Thoracic aorta (tissue), 2 donors: ENCODE data around the gene RSU1. TPM values are rescaled to one million over a fixed set of nuclear protein-coding genes. Genes with fewer than 3 reads are reported as not detected.

Experiments
- ATAC-seq: fragments of 150-250 bp; one replicate; pipeline ENCODE4 v1.8.0; 2017; ENCODE audit warnings: low read depth; ENCODE audit not compliant: insufficient number of reproducible peaks, low FRiP score
- DNase-seq: peaks from one replicate; pipeline ENCODE4 v3.0.0-alpha.2; 2020; ENCODE audit warnings: low spot score
- H3K27ac ChIP-seq, 2 donors: fragments of 200-600 bp; sonication (generic); 1 replicate in 1 of 2; 2 replicates in 1 of 2; pipeline ENCODE4 v1.5.1; 2016; ENCODE audit warnings: mild to moderate bottlenecking in 2 of 2, moderate library complexity in 2 of 2
- H3K27me3 ChIP-seq: fragments of 200-600 bp; sonication (generic); replicated peaks from 2 replicates; pipeline ENCODE4 v1.6.0; 2016; ENCODE audit warnings: mild to moderate bottlenecking; ENCODE audit not compliant: insufficient read depth
- H3K36me3 ChIP-seq: fragments of 200-600 bp; sonication (generic); one replicate; pipeline ENCODE4 v1.5.1; 2016
- H3K4me1 ChIP-seq, 2 donors: fragments of 200-600 bp; sonication (generic); 1 replicate in 1 of 2; 2 replicates in 1 of 2; pipeline versions ENCODE4 v1.5.1 to v1.6.0; 2016; ENCODE audit warnings: low read depth in 2 of 2, mild to moderate bottlenecking in 1 of 2; ENCODE audit not compliant: control insufficient read depth in 1 of 2
- H3K4me3 ChIP-seq: fragments of 200-600 bp; sonication (generic); 2 replicates; pipeline ENCODE4 v1.5.1; 2016; ENCODE audit warnings: mild to moderate bottlenecking
- H3K9me3 ChIP-seq: fragments of 200-600 bp; sonication (generic); 2 replicates; pipeline ENCODE4 v1.5.1; 2016
- CTCF ChIP-seq: fragments of 200-600 bp; sonication (generic); IDR thresholded peaks from one replicate; pipeline ENCODE4 v1.5.1; 2019; ENCODE audit warnings: antibody characterized with exemption
- total RNA-seq, 2 donors: library from RNA; depleted of rRNA; stranded (reverse); fragments of >200 nt; gene quantifications; one replicate each; pipeline versions ENCODE4 v1.1.0 to v1.2.3, GENCODE V29; 2016

RSU1 gene
- total RNA-seq, 2 donors from 2014 or later: 88.0 to 122 TPM

- Histone ChIP-seq H3K9me3 (no peaks in the 10 kb centered on the region), H3K36me3 (peaks cover 21% of the 10 kb centered on the region), H3K4me1 (no peaks in the 10 kb centered on the region), H3K27ac (no peak overlapping the region), H3K27me3 (no peaks in the 10 kb centered on the region), H3K4me3 (no peak overlapping the region)
- no peak for DNase-seq
- no peak for ATAC-seq
- TF ChIP-seq CTCF: no peak
Observed at GRCh38 chr10:16750461-16750860, 66.8 kb downstream of the RSU1 start.

DNA sequence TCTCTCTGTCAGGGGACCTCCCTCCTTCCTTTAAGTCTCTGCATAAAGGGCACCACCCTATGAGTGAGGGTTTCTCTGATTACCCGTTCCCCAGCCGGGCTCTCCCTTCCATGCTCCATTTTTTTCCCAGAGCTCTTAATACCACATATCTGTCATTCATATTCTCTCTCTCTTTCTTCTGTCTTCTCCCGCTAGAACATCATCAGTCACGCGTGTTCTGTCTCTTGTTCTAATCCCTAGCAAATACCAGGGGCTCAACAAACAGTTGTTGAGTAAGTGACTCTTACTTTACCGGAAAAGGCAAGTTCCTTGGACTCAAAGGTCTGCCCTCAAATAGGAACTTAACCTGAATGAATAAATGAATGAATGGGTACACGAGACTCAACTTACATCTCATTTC lies 68.5 kb downstream of the RSU1 start:
- H3K27ac ChIP-seq: no peak overlapping the region
- no peaks in the 10 kb centered on the region for H3K9me3 ChIP-seq
- H3K27me3 ChIP-seq: no peaks in the 10 kb centered on the region
- ATAC-seq: no peak
- H3K4me1 ChIP-seq: no peaks in the 10 kb centered on the region
- no peak for TF ChIP-seq CTCF
- DNase-seq: no peak
- no peak overlapping the region for H3K4me3 ChIP-seq
- H3K36me3 ChIP-seq: peaks cover 21% of the 10 kb centered on the region

- no peaks in the 10 kb centered on the region for H3K9me3 ChIP-seq
- no peak overlapping the region for H3K27ac ChIP-seq
- no peak overlapping the region for H3K4me3 ChIP-seq
- H3K27me3 ChIP-seq: no peaks in the 10 kb centered on the region
- H3K4me1 ChIP-seq: no peaks in the 10 kb centered on the region
- TF ChIP-seq CTCF: no peak
- DNase-seq (no peak), ATAC-seq (no peak)
- peaks cover 12% of the 10 kb centered on the region for H3K36me3 ChIP-seq
Observed at GRCh38 chr10:16746856-16747255, 70.4 kb downstream of the RSU1 start.

GRCh38 chr10:16745061-16745460 lies 72.2 kb downstream of the RSU1 start:
- Histone ChIP-seq H3K27me3 (no peaks in the 10 kb centered on the region), H3K27ac (no peak overlapping the region), H3K36me3 (no peaks in the 10 kb centered on the region), H3K9me3 (no peaks in the 10 kb centered on the region), H3K4me3 (no peak overlapping the region), H3K4me1 (no peaks in the 10 kb centered on the region)
- ATAC-seq (no peak), DNase-seq (no peak)
- TF ChIP-seq CTCF: no peak

GRCh38 chr10:16742165-16742960 lies 74.9 kb downstream of the RSU1 start:
- Histone ChIP-seq H3K4me3 (no peak overlapping the region), H3K36me3 (peaks cover 4% of the 10 kb centered on the region), H3K9me3 (no peaks in the 10 kb centered on the region), H3K4me1 (no peaks in the 10 kb centered on the region), H3K27ac (no peak overlapping the region), H3K27me3 (no peaks in the 10 kb centered on the region)
- no peak for TF ChIP-seq CTCF
- DNase-seq (no peak), ATAC-seq (no peak)
